ENCODE data around the gene F7.

GRCh38 chr13:113084943-113085540 lies 20.5 kb upstream of the F7 start:
- TF ChIP-seq STAT6 (CRISPR knock-in tag; conservative IDR thresholded peaks at IDR 0.05; ENCODE audit: low read depth) (no peak), CREM (CRISPR knock-in tag; IDR thresholded peaks at IDR 0.05) (no peak), SP1 (CRISPR knock-in tag; conservative IDR thresholded peaks at IDR 0.05) (no peak), FOXP4 (CRISPR knock-in tag; IDR thresholded peaks at IDR 0.05) (no peak), CTCF (IDR thresholded peaks at IDR 0.05) (no peak), NR2C2 (CRISPR knock-in tag; IDR thresholded peaks at IDR 0.05) (no peak), CREB1 (CRISPR knock-in tag; IDR thresholded peaks at IDR 0.05) (no peak), NFYB (CRISPR knock-in tag; conservative IDR thresholded peaks at IDR 0.05; ENCODE audit: low read depth) (no peak), MAX (CRISPR knock-in tag; IDR thresholded peaks at IDR 0.05) (no peak), ZNF281 (CRISPR knock-in tag; IDR thresholded peaks at IDR 0.05) (no peak), USF2 (CRISPR knock-in tag; IDR thresholded peaks at IDR 0.05) (no peak), NFE2L1 (CRISPR knock-in tag; IDR thresholded peaks at IDR 0.05) (no peak)

Measured in WTC11 (cell line).